ENCODE data around the gene FOXP1.
A peak's percentile ranks its signal among the peaks of the same experiment; 100 is the strongest.

- TF ChIP-seq POLR2AphosphoS5 (IDR thresholded peaks at IDR 0.05) (peak; percentile 74), CTCF (IDR thresholded peaks at IDR 0.05) (no peak), POLR2A (IDR thresholded peaks at IDR 0.05) (no peak)
These were observed 338.6 kb downstream of the FOXP1 start for GRCh38 chr3:71244826-71245488.
